ENCODE data around the gene FOCAD.
"Not testable (repeated sequence)": the region's sequence is repeated elsewhere in the genome, so short reads cannot be mapped to it uniquely, and the experiment has no call there.

FOCAD gene

DNA sequence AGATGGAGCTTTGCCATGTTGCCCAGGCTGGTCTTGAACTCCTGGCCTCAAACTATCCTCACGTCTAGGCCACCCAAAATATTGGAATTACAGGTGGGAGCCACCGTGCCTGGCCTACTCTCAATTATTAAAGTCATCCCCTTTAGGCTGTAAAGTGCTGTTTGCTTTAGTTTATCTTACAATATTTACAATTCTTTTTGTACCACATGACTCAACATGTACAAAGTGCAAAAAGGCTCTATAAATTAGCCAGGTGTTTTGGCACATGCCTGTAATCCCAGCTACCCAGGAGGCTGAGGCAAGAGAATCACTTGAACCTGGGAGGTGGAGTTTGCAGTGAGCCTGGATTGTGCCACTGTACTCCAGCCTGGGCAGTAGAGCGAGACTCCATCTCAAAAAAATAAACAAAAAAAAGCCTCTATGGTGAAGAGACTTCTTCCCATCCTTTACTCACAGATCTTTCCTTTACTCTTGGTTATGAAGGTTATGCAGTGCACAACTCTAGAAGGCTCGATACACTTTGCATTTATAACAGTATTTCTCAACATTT lies 33.2 kb upstream of the FOCAD start:
- Histone ChIP-seq H3K4me2 (ENCODE audit: low read length) (no peak overlapping the region), H3K36me3 (ENCODE audit: control insufficient read depth, insufficient read depth, low read length) (no peaks in the 10 kb centered on the region), H3K4me3 (ENCODE audit: low read depth, low read length) (no peak overlapping the region), H3K9me3 (ENCODE audit: control insufficient read depth, low read length) (no peaks in the 10 kb centered on the region), H3K4me1 (no peaks in the 10 kb centered on the region), H2AFZ (no peak overlapping the region), H3K27ac (no peak overlapping the region), H3K27me3 (ENCODE audit: control insufficient read depth, insufficient read depth, low read length) (no peaks in the 10 kb centered on the region), H3K9ac (no peak overlapping the region), H3K79me2 (no peaks in the 10 kb centered on the region)
- TF ChIP-seq, protein P1, sequence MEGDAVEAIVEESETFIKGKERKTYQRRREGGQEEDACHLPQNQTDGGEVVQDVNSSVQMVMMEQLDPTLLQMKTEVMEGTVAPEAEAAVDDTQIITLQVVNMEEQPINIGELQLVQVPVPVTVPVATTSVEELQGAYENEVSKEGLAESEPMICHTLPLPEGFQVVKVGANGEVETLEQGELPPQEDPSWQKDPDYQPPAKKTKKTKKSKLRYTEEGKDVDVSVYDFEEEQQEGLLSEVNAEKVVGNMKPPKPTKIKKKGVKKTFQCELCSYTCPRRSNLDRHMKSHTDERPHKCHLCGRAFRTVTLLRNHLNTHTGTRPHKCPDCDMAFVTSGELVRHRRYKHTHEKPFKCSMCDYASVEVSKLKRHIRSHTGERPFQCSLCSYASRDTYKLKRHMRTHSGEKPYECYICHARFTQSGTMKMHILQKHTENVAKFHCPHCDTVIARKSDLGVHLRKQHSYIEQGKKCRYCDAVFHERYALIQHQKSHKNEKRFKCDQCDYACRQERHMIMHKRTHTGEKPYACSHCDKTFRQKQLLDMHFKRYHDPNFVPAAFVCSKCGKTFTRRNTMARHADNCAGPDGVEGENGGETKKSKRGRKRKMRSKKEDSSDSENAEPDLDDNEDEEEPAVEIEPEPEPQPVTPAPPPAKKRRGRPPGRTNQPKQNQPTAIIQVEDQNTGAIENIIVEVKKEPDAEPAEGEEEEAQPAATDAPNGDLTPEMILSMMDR (IDR thresholded peaks at IDR 0.05) = no peak

- no peak overlapping the region for H3K27ac ChIP-seq
- no peaks in the 10 kb centered on the region for H3K9me3 ChIP-seq (ENCODE audit: control insufficient read depth, low read length)
- no peak overlapping the region for H3K4me2 ChIP-seq (ENCODE audit: low read length)
- no peaks in the 10 kb centered on the region for H3K36me3 ChIP-seq (ENCODE audit: control insufficient read depth, insufficient read depth, low read length)
- no peaks in the 10 kb centered on the region for H3K27me3 ChIP-seq (ENCODE audit: control insufficient read depth, insufficient read depth, low read length)
- TF ChIP-seq, protein P1 (IDR thresholded peaks at IDR 0.05) = no peak
- no peaks in the 10 kb centered on the region for H3K4me1 ChIP-seq
- no peak overlapping the region for H3K9ac ChIP-seq
- H3K79me2 ChIP-seq = no peaks in the 10 kb centered on the region
- H2AFZ ChIP-seq = no peak overlapping the region
- no peak overlapping the region for H3K4me3 ChIP-seq (ENCODE audit: low read depth, low read length)
These were observed 32.1 kb upstream of the FOCAD start for GRCh38 chr9:20651939-20652338.

DNA sequence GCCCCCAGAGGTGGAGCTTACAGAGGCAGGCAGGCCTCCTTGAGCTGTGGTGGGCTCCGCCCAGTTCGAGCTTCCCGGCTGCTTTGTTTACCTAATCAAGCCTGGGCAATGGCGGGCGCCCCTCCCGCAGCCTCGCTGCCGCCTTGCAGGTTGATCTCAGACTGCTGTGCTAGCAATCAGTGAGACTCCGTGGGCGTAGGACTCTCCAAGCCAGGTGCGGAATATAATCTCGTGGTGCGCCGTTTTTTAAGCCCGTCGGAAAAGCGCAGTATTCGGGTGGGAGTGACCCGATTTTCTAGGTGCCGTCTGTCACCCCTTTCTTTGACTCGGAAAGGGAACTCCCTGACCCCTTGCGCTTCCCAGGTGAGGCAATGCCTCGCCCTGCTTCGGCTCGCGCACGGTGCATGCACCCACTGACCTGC lies 25.8 kb upstream of the FOCAD start:
- H3K4me3 ChIP-seq (ENCODE audit: low read depth, low read length) = peak overlapping the region; percentile 63
- peak overlapping the region; percentile 82 for H3K27ac ChIP-seq
- H3K9ac ChIP-seq; H3K36me3 ChIP-seq (ENCODE audit: control insufficient read depth, insufficient read depth, low read length); H3K9me3 ChIP-seq (ENCODE audit: control insufficient read depth, low read length); H3K27me3 ChIP-seq (ENCODE audit: control insufficient read depth, insufficient read depth, low read length); H3K79me2 ChIP-seq; H3K4me1 ChIP-seq: not testable (repeated sequence)
- H2AFZ ChIP-seq = peak overlapping the region; percentile 81
- H3K4me2 ChIP-seq (ENCODE audit: low read length) = peak overlapping the region; percentile 75

DNA sequence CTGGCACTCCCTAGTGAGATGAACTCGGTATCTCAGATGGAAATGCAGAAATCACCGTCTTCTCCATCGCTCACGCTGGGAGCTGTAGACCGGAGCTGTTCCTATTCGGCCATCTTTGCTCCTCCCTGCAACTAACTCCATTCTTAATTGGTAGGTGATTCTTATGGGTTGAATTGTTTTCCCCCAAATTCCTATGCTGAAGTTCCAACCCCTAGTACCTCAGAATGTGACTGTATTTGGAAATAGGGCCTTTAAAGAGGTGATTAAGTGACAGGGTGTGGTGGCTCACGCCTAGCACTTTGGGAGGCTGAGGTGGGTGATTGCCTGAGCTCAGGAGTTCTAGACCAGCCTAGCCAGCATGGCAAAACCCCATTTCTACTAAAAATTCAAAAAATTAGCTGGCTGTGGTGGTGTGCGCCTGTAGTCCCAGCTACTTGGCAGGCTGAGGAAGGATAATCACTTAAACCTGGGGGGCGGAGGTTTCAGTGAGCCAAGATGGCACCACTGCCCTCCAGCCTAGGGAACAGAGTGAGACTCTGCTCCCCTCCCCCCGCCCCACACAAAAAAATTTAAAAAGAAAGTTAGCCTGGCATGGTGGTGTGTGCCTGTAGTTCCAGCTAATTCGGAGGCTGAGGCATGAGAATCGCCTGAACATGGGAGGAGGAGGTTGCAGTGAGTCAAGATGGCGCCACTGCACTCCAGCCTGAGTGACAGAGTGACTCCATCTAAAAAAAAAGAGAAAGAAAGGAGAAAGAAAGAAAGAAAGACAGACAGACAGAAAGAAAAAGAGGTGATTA lies 25.2 kb upstream of the FOCAD start:
- peaks cover 2% of the 10 kb centered on the region for H3K79me2 ChIP-seq
- H3K27me3 ChIP-seq (ENCODE audit: control insufficient read depth, insufficient read depth, low read length) = no peaks in the 10 kb centered on the region
- TF ChIP-seq, protein P1 (IDR thresholded peaks at IDR 0.05) = no peak
- H3K36me3 ChIP-seq (ENCODE audit: control insufficient read depth, insufficient read depth, low read length) = no peaks in the 10 kb centered on the region
- H2AFZ ChIP-seq = peak overlapping the region; percentile 81
- H3K9ac ChIP-seq = peak overlapping the region; percentile 57
- H3K9me3 ChIP-seq (ENCODE audit: control insufficient read depth, low read length) = no peaks in the 10 kb centered on the region
- H3K27ac ChIP-seq = peak overlapping the region; percentile 82
- H3K4me3 ChIP-seq (ENCODE audit: low read depth, low read length) = peak overlapping the region; percentile 63
- peak overlapping the region; percentile 75 for H3K4me2 ChIP-seq (ENCODE audit: low read length)
- H3K4me1 ChIP-seq = no peaks in the 10 kb centered on the region

GRCh38 chr9:20659474-20659967 lies 24.5 kb upstream of the FOCAD start:
- no peak overlapping the region for H2AFZ ChIP-seq
- TF ChIP-seq, protein P1 (IDR thresholded peaks at IDR 0.05) = no peak
- H3K4me2 ChIP-seq (ENCODE audit: low read length) = peak overlapping the region; percentile 12
- H3K27ac ChIP-seq = no peak overlapping the region
- H3K9ac ChIP-seq = no peak overlapping the region
- H3K4me1 ChIP-seq = no peaks in the 10 kb centered on the region
- H3K27me3 ChIP-seq (ENCODE audit: control insufficient read depth, insufficient read depth, low read length) = no peaks in the 10 kb centered on the region
- H3K4me3 ChIP-seq (ENCODE audit: low read depth, low read length) = no peak overlapping the region
- no peaks in the 10 kb centered on the region for H3K9me3 ChIP-seq (ENCODE audit: control insufficient read depth, low read length)
- H3K79me2 ChIP-seq = peaks cover 2% of the 10 kb centered on the region
- H3K36me3 ChIP-seq (ENCODE audit: control insufficient read depth, insufficient read depth, low read length) = no peaks in the 10 kb centered on the region
